NOMO-1 (cell line): ENCODE results near the gene MIA.
"Not testable (repeated sequence)": the region's sequence is repeated elsewhere in the genome, so short reads cannot be mapped to it uniquely, and the experiment has no call there.

Source experiments
- DNase-seq, 2 experiments: peaks; one replicate each; lab custom pipeline; 2025; ENCODE audit not compliant: unreplicated experiment in 2 of 2; lab: John Stamatoyannopoulos, UW

The MIA gene

GRCh38 chr19:40774916-40775631 is at the start of gene MIA:
Gene MIA, plus strand, starts transcription at chr19:40775521. Its CDS starts 22 bp downstream, at chr19:40775543.
- no peak for DNase-seq

- no peak for DNase-seq
Observed at GRCh38 chr19:40726279-40726678, 49.0 kb upstream of the MIA start.

- DNase-seq, result not testable (repeated sequence)
Observed at GRCh38 chr19:40730065-40730464, 45.3 kb upstream of the MIA start.

GRCh38 chr19:40732304-40732703 is 43.0 kb upstream of the MIA start:
- DNase-seq, result not testable (repeated sequence)

- no peak for DNase-seq
Observed at GRCh38 chr19:40733149-40733548, 42.2 kb upstream of the MIA start.

- DNase-seq, result no peak
Observed at GRCh38 chr19:40735013-40735771, 40.1 kb upstream of the MIA start.

- no peak for DNase-seq
Observed at GRCh38 chr19:40736661-40737060, 38.7 kb upstream of the MIA start.

GRCh38 chr19:40737102-40737644 is 38.1 kb upstream of the MIA start:
- no peak for DNase-seq

GRCh38 chr19:40739030-40739839 is 36.1 kb upstream of the MIA start:
- DNase-seq, result no peak

- no peak for DNase-seq
Observed at GRCh38 chr19:40739871-40740703, 35.2 kb upstream of the MIA start.

- no peak for DNase-seq
Observed at GRCh38 chr19:40740747-40741146, 34.6 kb upstream of the MIA start.

GRCh38 chr19:40741527-40742390 is 33.6 kb upstream of the MIA start:
- no peak for DNase-seq

- no peak for DNase-seq
Observed at GRCh38 chr19:40742477-40742876, 32.8 kb upstream of the MIA start.

GRCh38 chr19:40742886-40743285 is 32.4 kb upstream of the MIA start:
- no peak for DNase-seq

- no peak for DNase-seq
Observed at GRCh38 chr19:40743926-40744325, 31.4 kb upstream of the MIA start.

- DNase-seq, result no peak
Observed at GRCh38 chr19:40744554-40745401, 30.5 kb upstream of the MIA start.

- DNase-seq, result no peak
Observed at GRCh38 chr19:40745402-40745780, 29.9 kb upstream of the MIA start.

- DNase-seq, result no peak
Observed at GRCh38 chr19:40747536-40747935, 27.8 kb upstream of the MIA start.
